ENCODE data around the gene CDH5. TPM values are rescaled to one million over a fixed set of nuclear protein-coding genes. Genes with fewer than 3 reads are reported as not detected.

The CDH5 gene
- total RNA-seq, 1 experiment from 2014 or later, result not detected

DNA sequence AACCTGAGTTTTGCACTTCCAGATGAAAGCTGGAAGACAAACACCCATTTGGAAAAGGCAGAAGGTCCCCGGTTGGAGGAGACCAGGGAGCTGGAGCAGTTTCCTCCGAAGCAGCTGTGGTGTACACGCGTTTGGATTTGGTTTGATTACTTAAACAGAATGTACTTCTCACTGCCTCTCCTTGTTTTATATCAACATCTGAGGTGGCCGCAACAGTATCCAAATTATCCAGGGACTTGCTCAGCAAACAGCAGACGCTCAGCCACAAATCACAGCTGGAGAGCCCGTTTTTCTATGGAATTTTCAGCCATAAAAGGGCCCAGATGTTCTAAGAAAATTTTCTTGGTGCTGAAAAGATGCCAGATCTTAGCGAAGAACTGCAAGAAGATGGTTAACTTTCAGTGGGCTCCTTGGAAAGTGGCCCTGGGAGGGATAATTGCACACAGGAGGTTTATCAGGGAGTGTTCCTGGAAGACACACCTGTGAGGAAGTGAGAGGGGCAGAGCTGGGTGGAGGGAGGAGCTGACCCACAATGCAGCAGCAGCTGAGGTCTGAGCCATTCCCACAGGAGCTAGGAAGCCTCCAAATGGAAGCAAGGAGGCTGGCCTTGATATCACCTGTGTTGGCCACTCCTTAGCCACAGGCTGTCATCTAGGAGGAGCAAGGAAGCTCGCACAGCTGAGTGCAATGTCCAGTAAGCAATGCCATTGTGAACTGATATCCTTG, 28.9 kb upstream of the CDH5 start:
- Histone ChIP-seq H3K36me3 (replicated peaks; ENCODE audit: control insufficient read depth, insufficient read depth, low read length) (no peaks in the 10 kb centered on the region; the same call in 1 of the 2 replicates), H3K4me3 (ENCODE audit: insufficient read depth, low read depth, low read length) (no peak overlapping the region), H3K27me3 (ENCODE audit: control insufficient read depth, insufficient read depth, low read length) (no peaks in the 10 kb centered on the region)
- DNase-seq, result no peak

DNA sequence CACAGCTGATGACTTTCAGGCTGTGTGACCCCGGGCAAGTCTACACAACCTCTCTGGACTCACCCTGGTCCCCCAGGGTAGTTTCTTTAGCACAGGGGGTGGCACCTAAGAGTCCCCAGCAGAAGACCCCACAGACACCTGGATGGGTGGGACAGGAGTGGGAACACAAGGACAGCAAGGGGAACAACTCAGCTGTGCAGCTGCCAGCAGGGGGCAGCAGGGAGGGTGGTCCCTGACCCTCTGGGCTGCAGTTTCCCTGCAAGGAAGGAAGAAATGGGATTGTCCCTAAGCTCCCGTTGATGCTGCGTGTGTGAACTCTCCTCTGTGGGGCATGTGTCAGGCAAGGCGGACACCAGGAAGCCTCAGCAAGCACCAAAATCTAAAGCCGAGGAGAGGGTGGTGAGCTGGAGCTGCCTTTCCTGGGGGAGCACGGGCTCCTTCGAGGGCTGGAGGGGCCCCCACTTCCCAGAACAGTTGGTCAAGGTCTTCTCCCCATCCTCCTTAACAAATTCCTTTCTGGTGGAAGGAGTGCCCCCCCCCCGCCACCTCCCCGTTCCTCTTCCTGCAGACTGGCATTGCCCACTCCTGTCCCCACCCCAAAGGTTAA, 24.1 kb upstream of the CDH5 start:
- Histone ChIP-seq H3K27me3 (ENCODE audit: control insufficient read depth, insufficient read depth, low read length) (0 out of 2 replicates have a peak, but pooled peaks cover 2% of the 10 kb centered on the region), H3K4me3 (ENCODE audit: insufficient read depth, low read depth, low read length) (no peak overlapping the region), H3K36me3 (replicated peaks; ENCODE audit: control insufficient read depth, insufficient read depth, low read length) (no peaks in the 10 kb centered on the region; the same call in 1 of the 2 replicates)
- DNase-seq, result peak; percentile 89

DNA sequence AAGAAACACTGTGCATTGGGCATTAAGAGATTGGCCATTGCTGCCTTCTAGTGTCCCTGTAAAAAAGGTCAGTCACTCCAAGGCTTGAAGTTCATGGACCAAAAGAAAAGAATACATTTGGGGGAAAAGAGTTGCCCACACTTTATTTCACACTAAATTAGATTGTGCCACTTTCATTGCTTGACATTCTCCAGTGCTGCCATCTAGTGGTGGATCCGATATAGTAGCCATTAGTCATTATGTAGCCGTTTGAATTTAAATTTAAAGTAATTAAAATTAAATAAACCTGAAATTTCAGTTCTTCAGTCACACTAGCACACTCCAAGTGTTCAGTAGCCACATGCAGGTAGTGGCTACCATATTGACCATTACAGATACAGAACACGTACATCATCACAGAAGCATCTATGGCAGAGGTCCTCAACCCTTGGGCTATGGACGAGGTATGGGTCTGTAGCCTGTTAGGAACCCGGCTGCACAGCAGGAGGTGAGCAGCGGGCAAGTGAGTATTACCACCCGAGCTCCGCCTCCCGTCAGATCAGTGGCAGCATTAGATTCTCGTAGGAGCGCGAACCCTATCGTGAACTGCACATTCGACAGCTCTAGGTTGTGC, 21.9 kb upstream of the CDH5 start:
- H3K4me3 ChIP-seq (ENCODE audit: insufficient read depth, low read depth, low read length), result no peak overlapping the region
- no peak for DNase-seq
- H3K27me3 ChIP-seq (ENCODE audit: control insufficient read depth, insufficient read depth, low read length), result 0 out of 2 replicates have a peak, but pooled peaks cover 2% of the 10 kb centered on the region
- no peaks in the 10 kb centered on the region for H3K36me3 ChIP-seq (replicated peaks; ENCODE audit: control insufficient read depth, insufficient read depth, low read length)

DNA sequence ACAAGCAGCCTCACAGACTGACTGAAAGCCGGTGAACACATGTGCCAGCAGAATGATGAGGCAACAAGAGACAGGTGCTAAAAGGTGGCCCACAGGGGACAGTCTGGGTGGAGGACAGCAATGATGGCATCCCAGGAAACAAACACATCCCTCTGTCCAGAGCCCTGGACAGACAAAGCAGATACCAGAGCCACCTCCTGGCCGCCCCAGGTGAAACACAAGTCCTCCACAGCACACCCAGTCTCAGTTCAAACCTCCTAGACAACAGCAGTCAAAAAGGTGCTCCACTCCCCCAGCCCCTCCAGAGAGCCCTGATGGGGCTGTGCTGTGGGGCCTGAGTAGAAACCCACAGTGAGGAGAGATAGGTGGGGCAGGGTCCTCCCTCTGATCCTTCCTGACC, 20.3 kb upstream of the CDH5 start:
- DNase-seq, result no peak
- 0 out of 2 replicates have a peak, but pooled peaks cover 2% of the 10 kb centered on the region for H3K27me3 ChIP-seq (ENCODE audit: control insufficient read depth, insufficient read depth, low read length)
- no peaks in the 10 kb centered on the region for H3K36me3 ChIP-seq (replicated peaks; ENCODE audit: control insufficient read depth, insufficient read depth, low read length)
- no peak overlapping the region for H3K4me3 ChIP-seq (ENCODE audit: insufficient read depth, low read depth, low read length)

DNA sequence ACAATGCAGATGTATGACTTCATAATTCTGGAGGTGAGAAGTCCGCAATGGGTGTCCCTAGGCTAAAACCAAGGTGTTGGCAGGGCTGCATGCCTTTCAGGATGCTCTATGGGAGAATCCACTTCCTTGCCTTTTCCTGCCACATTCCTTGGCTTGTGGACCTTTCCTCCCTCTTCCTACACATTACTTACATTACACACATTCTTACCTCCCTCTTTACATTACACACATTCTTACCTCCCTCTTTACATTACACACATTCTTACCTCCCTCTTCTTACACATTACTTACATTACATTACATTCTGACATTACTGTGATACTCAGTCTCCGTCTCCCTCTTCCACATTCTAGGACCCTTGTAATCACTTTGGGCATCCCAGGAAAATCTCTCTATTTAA, 14.2 kb upstream of the CDH5 start:
- H3K27me3 ChIP-seq (ENCODE audit: control insufficient read depth, insufficient read depth, low read length), result no peaks in the 10 kb centered on the region
- no peak overlapping the region for H3K4me3 ChIP-seq (ENCODE audit: insufficient read depth, low read depth, low read length)
- H3K36me3 ChIP-seq (replicated peaks; ENCODE audit: control insufficient read depth, insufficient read depth, low read length), result no peaks in the 10 kb centered on the region
- DNase-seq, result no peak

DNA sequence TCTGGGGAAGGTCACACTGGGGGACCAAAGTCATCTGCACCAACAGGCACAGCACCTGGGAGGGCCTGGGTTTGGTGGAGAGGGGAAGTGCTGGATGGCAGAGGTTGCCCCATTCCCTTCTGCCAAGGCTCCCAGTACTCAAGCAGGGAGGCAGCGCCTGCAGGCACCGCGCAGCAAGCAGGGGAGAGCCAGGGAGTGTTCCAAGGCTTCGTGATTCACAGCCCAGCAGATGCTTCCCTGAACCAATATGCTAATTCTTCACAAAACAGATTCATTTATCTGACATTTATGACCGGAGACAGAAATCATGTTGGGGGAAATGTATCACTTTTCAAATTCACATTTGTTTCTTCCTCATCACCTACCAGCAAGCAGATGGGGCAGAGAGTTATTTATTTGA, 13.4 kb upstream of the CDH5 start:
- DNase-seq, result no peak
- Histone ChIP-seq H3K4me3 (ENCODE audit: insufficient read depth, low read depth, low read length) (no peak overlapping the region), H3K36me3 (replicated peaks; ENCODE audit: control insufficient read depth, insufficient read depth, low read length) (no peaks in the 10 kb centered on the region), H3K27me3 (ENCODE audit: control insufficient read depth, insufficient read depth, low read length) (no peaks in the 10 kb centered on the region)

DNA sequence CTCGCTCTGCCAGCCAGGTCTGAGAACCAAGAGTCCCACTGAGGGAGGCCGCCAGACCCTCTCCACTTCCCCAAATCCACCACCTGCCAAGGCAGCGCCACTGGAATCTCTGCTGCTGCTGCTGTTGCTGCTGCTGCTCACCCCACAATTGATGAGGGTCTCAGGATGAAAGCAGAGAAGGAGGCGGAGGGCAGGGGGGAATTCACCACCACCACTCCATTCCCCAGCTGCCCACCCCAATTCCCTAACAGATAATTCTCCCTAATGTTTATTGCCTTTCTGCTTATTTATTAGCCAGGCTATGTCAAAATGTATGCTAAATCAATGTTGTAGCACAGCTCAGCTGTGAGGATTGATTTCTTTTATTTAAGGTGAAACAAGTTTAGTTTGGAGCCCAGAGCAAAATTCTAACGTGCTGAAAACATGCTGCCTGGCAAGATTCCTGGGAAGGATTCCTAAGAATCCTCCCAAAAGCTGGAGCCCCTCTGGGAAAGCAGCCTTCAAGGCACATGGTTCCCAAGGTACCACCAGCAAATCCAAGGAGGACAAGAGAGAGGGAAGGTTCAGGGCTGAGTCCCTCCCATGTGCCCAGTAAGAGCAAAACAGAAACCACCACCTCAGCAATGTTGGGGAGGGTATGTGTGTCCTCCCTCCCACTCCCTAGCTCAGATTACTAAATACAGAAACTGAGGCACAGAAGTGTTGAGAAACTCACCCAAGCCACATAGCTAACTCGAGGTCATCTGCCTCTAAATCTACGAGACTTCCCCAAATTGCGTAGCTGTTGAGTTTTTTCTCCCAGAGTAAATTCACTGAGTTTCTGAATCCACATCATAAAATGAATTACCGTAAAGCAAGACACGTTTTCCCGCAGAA, 12.2 kb upstream of the CDH5 start:
- Histone ChIP-seq H3K4me3 (ENCODE audit: insufficient read depth, low read depth, low read length) (no peak overlapping the region), H3K36me3 (replicated peaks; ENCODE audit: control insufficient read depth, insufficient read depth, low read length) (no peaks in the 10 kb centered on the region), H3K27me3 (ENCODE audit: control insufficient read depth, insufficient read depth, low read length) (no peaks in the 10 kb centered on the region)
- no peak for DNase-seq

DNA sequence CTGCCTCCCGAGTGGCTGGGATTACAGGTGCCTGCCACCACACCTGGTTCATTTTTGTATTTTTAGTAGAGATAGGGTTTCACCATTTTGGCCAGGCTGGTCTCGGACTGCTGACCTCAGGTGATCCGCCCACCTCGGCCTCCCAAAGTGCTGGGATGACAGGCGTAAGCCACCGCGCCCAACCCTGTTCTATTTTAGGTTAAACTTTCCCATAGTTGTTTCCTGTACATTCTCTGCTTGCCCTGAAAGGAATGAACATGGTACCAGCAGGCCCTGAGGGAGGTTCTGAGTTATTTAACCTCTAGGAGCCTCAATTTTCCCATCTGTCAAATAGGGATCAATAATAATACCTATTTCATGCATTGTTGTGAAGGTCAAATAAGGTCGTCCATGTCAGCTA, 11.0 kb upstream of the CDH5 start:
- DNase-seq, result no peak
- Histone ChIP-seq H3K27me3 (ENCODE audit: control insufficient read depth, insufficient read depth, low read length) (no peaks in the 10 kb centered on the region), H3K4me3 (ENCODE audit: insufficient read depth, low read depth, low read length) (no peak overlapping the region), H3K36me3 (replicated peaks; ENCODE audit: control insufficient read depth, insufficient read depth, low read length) (no peaks in the 10 kb centered on the region)

DNA sequence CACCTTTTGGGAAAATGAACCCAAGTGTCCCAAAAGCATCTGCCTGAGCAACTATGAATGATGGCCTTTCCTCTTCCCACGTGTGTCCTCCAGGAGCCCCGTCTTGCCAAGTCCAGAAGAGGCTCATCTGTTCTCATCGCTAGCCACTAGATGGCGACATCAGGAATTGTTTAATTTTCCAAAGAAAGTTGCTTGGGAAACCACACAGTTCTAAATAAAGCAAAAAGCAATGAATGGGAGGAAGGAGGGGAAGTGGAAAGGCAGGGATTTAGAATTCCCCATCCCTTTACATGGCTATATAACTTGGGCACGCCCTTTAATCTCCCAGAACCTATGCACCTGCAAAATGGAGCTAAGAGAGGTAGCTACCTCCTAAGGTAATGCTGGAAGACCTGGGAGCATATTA, 9.0 kb upstream of the CDH5 start:
- H3K27me3 ChIP-seq (ENCODE audit: control insufficient read depth, insufficient read depth, low read length), result no peaks in the 10 kb centered on the region
- DNase-seq, result peak; percentile 89
- H3K4me3 ChIP-seq (ENCODE audit: insufficient read depth, low read depth, low read length), result no peak overlapping the region
- H3K36me3 ChIP-seq (replicated peaks; ENCODE audit: control insufficient read depth, insufficient read depth, low read length), result no peaks in the 10 kb centered on the region

DNA sequence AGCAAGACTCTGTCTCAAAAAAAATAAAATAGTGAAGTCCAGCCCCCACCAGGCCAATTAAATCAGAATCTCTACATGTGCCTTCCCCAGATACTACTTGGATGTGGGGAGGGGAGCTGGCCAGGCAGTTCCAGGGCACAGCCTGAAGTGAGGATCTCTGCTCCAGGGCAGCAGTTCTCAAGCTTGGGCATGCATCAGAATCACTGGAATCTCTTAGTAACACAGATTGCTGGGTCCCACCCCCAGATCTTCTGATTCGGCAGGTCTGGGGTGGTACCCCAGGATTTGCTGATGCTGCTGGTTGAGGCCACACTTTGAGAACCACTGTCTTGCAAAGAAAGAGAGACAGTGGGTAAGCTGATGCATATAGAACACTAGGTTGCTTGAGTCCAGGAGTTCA, 8.3 kb upstream of the CDH5 start:
- Histone ChIP-seq H3K36me3 (replicated peaks; ENCODE audit: control insufficient read depth, insufficient read depth, low read length) (no peaks in the 10 kb centered on the region), H3K4me3 (ENCODE audit: insufficient read depth, low read depth, low read length) (no peak overlapping the region), H3K27me3 (ENCODE audit: control insufficient read depth, insufficient read depth, low read length) (no peaks in the 10 kb centered on the region)
- DNase-seq, result no peak

DNA sequence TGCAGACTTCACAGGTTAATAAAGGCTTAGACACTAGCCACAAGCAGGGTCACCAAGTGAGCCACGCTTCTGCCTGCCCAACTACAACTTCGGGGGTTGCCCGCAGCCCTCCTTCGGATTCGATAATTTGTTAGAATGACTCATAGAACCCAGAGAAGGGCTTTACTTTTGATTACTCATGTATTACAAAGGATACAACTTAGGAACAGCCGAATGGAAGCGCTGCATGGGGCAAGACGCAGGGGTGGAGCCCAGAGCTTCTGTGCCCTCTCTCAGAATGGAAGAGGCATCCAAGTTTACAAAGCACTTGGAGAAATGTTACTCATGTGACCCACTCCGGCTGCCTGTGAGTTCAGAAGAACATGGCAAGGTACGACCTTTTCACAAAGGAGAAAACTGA, 7.5 kb upstream of the CDH5 start:
- no peak overlapping the region for H3K4me3 ChIP-seq (ENCODE audit: insufficient read depth, low read depth, low read length)
- no peak for DNase-seq

DNA sequence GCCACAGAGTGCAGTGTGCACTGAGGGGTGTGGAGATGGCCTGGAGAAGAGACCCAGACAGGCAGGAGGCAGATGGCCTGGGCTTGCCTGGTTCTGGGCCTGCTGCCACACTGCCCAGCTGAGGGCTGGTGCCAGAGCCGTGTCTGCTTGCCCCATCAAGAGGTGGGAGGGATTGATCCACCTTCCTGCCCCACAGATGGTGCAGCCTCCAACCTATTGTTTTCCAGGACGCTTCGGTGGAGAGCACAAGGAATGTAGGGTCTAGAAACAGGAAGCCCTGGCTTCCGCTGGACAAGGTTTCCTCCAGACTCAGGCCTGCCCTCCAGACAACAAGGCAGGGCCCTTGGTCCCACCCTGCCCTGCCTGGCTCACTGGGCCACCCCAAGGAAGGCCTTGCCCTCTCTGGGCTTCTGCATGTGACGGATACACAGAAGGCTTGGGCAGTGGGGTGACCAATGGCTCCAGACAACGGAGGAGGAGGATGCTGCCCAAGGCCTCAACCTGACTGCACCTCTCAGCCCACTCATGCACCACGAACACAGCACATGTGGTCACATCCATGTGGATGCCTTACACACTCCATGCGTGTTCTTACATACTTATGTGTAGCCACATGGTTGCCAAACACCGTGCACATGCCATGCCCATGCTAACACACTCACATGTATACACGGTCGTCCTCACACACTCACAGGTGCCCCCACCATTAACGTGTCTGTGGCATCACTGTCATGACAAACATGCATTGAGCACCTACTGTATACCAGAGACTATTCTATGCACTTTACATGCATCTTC, 6.5 kb upstream of the CDH5 start:
- H3K27me3 ChIP-seq (ENCODE audit: control insufficient read depth, insufficient read depth, low read length), result no peaks in the 10 kb centered on the region
- no peak for DNase-seq
- H3K4me3 ChIP-seq (ENCODE audit: insufficient read depth, low read depth, low read length), result no peak overlapping the region
- no peaks in the 10 kb centered on the region for H3K36me3 ChIP-seq (replicated peaks; ENCODE audit: control insufficient read depth, insufficient read depth, low read length)

More for the DNA sequence above, 7.5 kb upstream of the CDH5 start:
- no peaks in the 10 kb centered on the region for H3K36me3 ChIP-seq (replicated peaks; ENCODE audit: control insufficient read depth, insufficient read depth, low read length)
- H3K27me3 ChIP-seq (ENCODE audit: control insufficient read depth, insufficient read depth, low read length), result no peaks in the 10 kb centered on the region

DNA sequence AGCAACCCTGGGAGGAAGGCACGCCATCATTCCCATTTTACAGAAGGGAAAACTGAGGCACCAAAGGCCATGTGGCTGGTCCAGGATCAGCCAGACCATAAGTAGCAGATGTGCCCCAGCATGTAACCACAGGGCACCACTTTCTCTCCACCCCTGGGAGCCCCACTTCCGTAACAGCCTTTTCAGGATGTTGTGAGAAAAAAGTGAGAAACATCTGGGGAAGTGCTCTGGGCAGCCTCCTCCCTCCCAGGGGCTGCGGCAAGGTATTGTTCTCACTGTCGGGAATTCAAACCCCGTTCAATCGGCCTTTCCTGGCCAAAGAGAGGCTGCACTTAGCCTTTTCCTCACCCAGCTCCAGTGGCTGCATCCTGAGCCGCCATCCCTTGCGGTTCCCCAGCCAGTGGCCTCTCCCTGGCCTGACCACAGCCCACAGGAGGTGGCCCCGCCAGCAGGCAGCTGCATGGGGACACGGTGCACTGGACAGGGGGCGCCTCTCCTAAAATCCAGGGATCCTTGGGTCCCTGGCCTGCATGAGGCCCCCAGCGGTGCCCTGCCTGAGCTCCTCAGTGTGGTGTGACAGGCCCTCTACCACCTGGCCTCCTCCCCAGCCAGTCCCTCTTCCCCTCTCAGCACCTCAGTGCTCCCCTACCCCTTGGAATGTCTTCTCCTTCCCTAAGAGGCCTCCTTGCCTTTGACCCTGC, 5.7 kb upstream of the CDH5 start:
- peak; percentile 64 for DNase-seq
- H3K36me3 ChIP-seq (replicated peaks; ENCODE audit: control insufficient read depth, insufficient read depth, low read length), result no peaks in the 10 kb centered on the region
- H3K4me3 ChIP-seq (ENCODE audit: insufficient read depth, low read depth, low read length), result no peak overlapping the region
- no peaks in the 10 kb centered on the region for H3K27me3 ChIP-seq (ENCODE audit: control insufficient read depth, insufficient read depth, low read length)

All from H7 (cell line).